ENCODE measurements around the gene TKT. TPM values are rescaled to one million over a fixed set of nuclear protein-coding genes. Genes with fewer than 3 reads are reported as not detected.

TKT gene
- total RNA-seq, 1 experiment from 2014 or later = 650 TPM

DNA sequence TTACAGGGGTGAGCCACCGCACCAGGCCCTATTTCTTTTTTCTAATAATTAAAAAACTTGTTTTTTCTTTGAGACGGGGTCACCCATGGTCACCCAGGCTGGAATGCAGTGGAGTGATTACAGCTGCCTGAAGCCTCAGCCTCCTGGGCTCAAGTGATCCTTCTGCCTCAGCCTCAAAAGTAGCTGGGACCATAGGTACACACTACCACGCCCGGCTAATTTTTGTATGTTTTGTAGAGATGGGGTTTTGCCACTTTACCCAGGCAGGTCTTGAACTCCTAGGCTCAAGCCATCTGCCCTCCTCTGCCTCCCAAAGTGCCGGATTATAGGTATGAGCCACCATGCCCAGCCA, 858 bp upstream of the TKT start:
- WGBS (ENCODE audit: extremely low coverage, insufficient read length, low lambda C conversion rate) = no CpG with 5 or more reads among the region's 5 CpGs

More for the DNA sequence above, 858 bp upstream of the TKT start:
- H3K36me3 Mint-ChIP-seq (ENCODE audit: insufficient read depth in 1 of 3, low read depth in 3 of 3) = peaks cover 16 to 20% (median 18%) of the 10 kb centered on the region in 3 experiments
- no peak overlapping the region for H3K9ac ChIP-seq (ENCODE audit: extremely low read depth, insufficient read length, low read length)
- TF ChIP-seq CTCF (conservative IDR thresholded peaks at IDR 0.05) = no peak
- no peak overlapping the region for H4K91ac ChIP-seq (ENCODE audit: insufficient read length, low read depth, low read length)
- no peak overlapping the region for H2BK5ac ChIP-seq (ENCODE audit: insufficient read length, low read length)
- H2BK15ac ChIP-seq (ENCODE audit: low read depth, low read length) = no peak overlapping the region
- no peak overlapping the region for H2BK12ac ChIP-seq (ENCODE audit: insufficient read length, low read depth, low read length)
- peaks cover 14% of the 10 kb centered on the region for H3K23me2 ChIP-seq (ENCODE audit: insufficient read length, low read depth, low read length, poor library complexity, severe bottlenecking)
- H3K18ac ChIP-seq (ENCODE audit: insufficient read length, low read depth, low read length) = no peak overlapping the region
- H3K27ac Mint-ChIP-seq = no peak overlapping the region
- peak overlapping the region in 1 of 2 experiments; percentile 84; a peak in 3 of 5 replicates for H3K4me3 Mint-ChIP-seq
- H4K20me1 ChIP-seq (ENCODE audit: control insufficient read depth, insufficient read depth, insufficient read length) = no peaks in the 10 kb centered on the region
- no peak overlapping the region for H4K8ac ChIP-seq (replicated peaks; ENCODE audit: insufficient read length, low read depth, low read length)
- no peaks in the 10 kb centered on the region for H3K27me3 ChIP-seq (ENCODE audit: insufficient read depth, low read length)
- no peak for DNase-seq
- H3K9me3 ChIP-seq (ENCODE audit: control insufficient read depth, low read depth, low read length) = no peaks in the 10 kb centered on the region
- H3K4me1 ChIP-seq (ENCODE audit: insufficient read depth, low read length) = peaks cover 14% of the 10 kb centered on the region; the same call in 1 of the 2 replicates
- no peak overlapping the region for H3T11ph ChIP-seq (ENCODE audit: low read length)
- no peaks in the 10 kb centered on the region for H3K9me3 Mint-ChIP-seq
- no peak overlapping the region for H2BK20ac ChIP-seq (ENCODE audit: low read depth, low read length, poor library complexity, severe bottlenecking)
- no peak overlapping the region for H2BK120ac ChIP-seq (ENCODE audit: low read depth, low read length, poor library complexity, severe bottlenecking)
- H2AFZ ChIP-seq (ENCODE audit: low read length) = no peak overlapping the region
- H3K27me3 Mint-ChIP-seq (ENCODE audit: low read depth) = peaks cover 2% of the 10 kb centered on the region
- no peak overlapping the region for H4K5ac ChIP-seq (ENCODE audit: insufficient read length, low read depth, low read length)
- H3K4me1 Mint-ChIP-seq = peaks cover 46 to 57% of the 10 kb centered on the region in 2 experiments
- no peak overlapping the region for H3K27ac ChIP-seq (ENCODE audit: insufficient read length, low read depth, low read length)
- no peak overlapping the region for H3K14ac ChIP-seq (ENCODE audit: insufficient read depth, low read length)
- H3K79me2 ChIP-seq (ENCODE audit: insufficient read depth, low read length) = peaks cover 37% of the 10 kb centered on the region
- H2AK5ac ChIP-seq (ENCODE audit: insufficient read length, low read length) = no peak overlapping the region
- H3K56ac ChIP-seq (ENCODE audit: insufficient read length, low read depth, low read length) = no peak overlapping the region
- H3K4me2 ChIP-seq (ENCODE audit: insufficient read depth, insufficient read length, low read length) = no peak overlapping the region
- no peak overlapping the region for H3K4ac ChIP-seq (ENCODE audit: low read depth, low read length)
- no peak overlapping the region for H3K23ac ChIP-seq (ENCODE audit: insufficient read length, low read depth, low read length)
- H3K79me1 ChIP-seq (ENCODE audit: insufficient read depth, low read depth, low read length, poor library complexity, severe bottlenecking) = peaks cover 2% of the 10 kb centered on the region
